ENCODE measurements around the gene VWF.

VWF gene

DNA sequence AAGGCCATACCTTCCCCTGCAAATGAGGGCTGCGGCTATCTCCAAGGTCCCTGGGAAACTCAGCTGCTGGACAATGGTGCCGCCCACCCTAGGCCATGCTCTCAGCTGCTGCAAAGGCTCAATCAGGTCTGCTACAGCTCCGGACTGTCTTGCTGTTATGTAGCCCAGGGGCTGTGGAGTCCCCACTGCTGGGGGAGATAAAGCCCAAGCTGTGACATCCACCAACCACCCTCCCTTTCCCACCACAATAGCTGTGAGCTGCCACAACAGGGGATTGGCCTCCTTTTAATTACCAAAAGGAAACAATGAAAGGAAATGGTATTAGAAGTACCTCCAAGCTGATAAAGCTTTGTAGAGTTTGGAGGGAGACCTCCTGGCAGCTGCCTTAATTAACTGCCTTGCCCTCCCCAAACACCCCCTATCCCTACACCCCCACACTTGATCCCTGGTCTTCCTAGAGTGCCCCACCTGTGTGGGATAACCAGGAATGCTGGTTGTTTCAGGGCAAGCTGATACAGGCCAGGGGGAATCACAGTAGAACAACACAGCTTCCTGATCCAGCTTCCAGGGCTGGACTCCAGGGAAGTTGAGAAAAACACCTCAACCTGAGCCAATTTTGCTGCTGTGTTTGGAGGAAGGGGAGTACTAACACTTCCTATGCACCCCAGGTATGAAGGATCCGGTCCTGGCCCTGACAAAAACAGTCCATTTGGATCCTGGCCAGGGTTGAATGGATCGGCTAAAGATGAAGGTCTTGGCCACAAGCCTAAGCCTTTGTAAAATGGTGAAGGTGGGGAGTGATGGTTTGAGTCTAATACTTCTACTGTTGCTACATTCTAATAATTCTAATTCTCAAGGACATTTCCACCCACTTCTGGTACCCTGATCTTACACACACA, at the start of gene VWF:
VWF (minus strand) TSS at position 260 of the 899 bp plus-strand sequence. CDS start 1,474 bp downstream, outside the sequence.
- TF ChIP-seq, protein P1, sequence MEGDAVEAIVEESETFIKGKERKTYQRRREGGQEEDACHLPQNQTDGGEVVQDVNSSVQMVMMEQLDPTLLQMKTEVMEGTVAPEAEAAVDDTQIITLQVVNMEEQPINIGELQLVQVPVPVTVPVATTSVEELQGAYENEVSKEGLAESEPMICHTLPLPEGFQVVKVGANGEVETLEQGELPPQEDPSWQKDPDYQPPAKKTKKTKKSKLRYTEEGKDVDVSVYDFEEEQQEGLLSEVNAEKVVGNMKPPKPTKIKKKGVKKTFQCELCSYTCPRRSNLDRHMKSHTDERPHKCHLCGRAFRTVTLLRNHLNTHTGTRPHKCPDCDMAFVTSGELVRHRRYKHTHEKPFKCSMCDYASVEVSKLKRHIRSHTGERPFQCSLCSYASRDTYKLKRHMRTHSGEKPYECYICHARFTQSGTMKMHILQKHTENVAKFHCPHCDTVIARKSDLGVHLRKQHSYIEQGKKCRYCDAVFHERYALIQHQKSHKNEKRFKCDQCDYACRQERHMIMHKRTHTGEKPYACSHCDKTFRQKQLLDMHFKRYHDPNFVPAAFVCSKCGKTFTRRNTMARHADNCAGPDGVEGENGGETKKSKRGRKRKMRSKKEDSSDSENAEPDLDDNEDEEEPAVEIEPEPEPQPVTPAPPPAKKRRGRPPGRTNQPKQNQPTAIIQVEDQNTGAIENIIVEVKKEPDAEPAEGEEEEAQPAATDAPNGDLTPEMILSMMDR (IDR thresholded peaks at IDR 0.05; ENCODE audit: low read depth, low read length) = no peak
- H3K4me3 ChIP-seq (replicated peaks in 1 of 2; ENCODE audit: low read depth in 2 of 2, low read length in 2 of 2) = no peak within 1 kb of the TSS
- no peak for DNase-seq (ENCODE audit: low read depth in 2 of 2)

DNA sequence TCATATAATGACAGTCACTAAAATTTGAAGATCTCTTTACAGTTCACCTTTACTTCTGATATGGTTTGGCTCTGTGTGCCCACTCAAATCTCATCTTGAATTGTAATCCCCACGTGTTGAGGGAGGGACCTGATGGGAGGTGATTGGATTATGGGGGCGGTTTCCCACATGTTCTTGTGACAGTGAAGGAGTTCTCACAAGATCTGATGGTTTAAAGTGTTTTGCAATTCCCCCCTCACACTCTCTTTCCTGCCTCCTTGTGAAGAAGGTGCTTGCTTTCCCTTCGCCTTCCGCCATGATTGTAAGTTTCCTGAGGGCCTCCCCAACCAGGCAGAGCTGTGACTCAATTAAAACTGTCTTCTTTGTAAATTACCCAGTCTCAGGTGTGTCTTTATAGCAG, 48.4 kb upstream of the VWF start:
- TF ChIP-seq, protein P1 (IDR thresholded peaks at IDR 0.05; ENCODE audit: low read depth, low read length) = no peak
- no peak for DNase-seq (ENCODE audit: low read depth in 2 of 2)
- no peak overlapping the region for H3K4me3 ChIP-seq (replicated peaks in 1 of 2; ENCODE audit: low read depth in 2 of 2, low read length in 2 of 2)

DNA sequence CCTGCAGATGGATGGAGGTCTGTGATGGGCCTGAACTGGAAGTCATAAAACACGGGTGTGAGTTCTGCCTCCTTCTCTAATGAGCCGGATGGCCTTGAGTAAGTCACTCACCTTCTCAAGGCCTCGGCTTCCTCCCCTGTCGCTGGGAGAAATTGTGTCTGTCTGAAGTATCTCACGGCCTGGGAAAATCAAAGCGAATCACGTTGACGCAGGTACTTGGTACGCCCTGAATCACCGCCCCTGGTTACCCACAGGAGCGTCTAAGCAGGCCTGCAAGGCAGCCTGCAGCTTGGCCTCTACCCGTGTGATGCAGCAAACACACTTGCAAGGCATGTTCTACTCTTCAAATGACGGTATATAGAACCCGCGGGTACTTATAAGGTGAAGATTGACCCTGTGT, 47.6 kb upstream of the VWF start:
- DNase-seq (ENCODE audit: low read depth in 2 of 2) = no peak
- TF ChIP-seq, protein P1 (IDR thresholded peaks at IDR 0.05; ENCODE audit: low read depth, low read length) = no peak

DNA sequence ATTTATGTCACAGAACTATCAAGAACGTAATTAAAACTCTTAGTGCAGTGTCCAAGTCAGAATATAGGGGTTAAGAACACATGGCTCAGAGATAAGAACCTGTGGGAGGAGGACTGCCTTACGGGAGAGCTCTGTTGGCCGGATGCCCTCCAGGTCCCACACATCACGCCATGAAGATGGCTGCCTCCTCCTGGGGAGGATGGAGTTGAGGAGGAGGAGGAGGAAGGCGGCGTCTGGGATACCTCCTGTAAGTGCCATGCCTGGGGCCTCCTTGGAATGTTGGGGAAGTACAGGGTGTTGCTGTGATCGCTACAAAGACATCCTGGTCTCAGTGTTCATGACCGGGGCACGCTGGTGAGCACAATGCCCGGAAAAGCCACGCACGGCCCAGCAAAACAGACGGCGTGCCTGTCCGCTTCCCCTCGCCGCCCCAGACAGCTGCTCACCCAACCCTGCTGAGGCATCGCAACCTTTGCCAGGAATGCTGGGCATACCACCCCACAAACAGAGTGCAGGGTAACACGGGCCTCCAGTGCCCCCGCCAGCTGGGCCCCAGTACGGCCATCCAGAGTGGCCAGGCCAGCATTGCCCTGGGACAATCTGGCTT, 47.0 kb upstream of the VWF start:
- peak; percentile 38 to 74 for DNase-seq (ENCODE audit: low read depth in 2 of 2)
- TF ChIP-seq, protein P1 (IDR thresholded peaks at IDR 0.05; ENCODE audit: low read depth, low read length) = no peak
- no peak overlapping the region for H3K4me3 ChIP-seq (replicated peaks in 1 of 2; ENCODE audit: low read depth in 2 of 2, low read length in 2 of 2)

More for the DNA sequence above, 47.6 kb upstream of the VWF start:
- H3K4me3 ChIP-seq (replicated peaks in 1 of 2; ENCODE audit: low read depth in 2 of 2, low read length in 2 of 2) = no peak overlapping the region

DNA sequence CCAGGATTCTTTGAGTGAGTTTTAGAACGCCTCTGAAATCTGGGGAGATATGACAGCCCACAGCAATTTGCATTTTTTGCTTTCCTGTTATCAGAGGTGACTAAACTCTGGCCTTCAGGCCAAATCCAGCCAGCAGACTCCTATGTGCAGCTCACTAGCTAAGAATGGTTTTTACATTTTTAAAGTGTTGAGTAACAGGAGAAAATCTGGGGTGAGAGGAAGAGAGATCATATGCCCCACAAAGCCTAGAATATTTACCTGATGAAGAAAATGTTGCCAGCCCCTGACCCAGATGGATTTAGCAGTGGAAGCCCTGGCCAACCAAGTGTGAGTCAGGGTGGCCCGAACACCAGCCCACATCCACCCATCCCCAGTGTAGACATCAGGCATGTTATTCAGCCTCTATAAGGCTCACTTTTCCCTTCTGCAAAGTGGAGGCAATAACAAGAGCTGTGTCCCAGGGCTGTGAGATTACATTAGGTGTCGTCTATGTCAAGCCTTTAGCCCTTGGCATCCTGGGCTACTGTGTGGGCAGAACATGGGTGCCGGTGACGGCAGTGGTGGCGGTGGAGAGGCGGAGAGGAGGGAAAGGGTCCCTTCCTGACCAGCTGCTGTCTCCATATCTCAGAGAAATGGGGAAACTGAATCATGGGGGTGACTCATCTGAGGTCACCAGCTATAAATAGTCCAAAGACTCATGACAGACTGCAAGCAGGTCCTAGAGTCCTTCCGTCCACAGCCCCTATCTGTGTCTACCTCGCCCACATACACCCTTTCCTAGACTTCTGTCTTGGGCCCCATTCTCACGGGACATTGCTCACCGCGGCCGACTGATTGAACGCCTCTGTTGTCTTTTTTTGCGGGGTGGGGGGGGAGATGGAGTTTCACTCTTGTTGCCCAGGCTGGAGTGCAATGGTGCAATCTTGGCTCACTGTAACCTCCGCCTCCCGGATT, 43.1 kb upstream of the VWF start:
- peak; percentile 96 to 98 for DNase-seq (ENCODE audit: low read depth in 2 of 2)
- TF ChIP-seq, protein P1 (IDR thresholded peaks at IDR 0.05; ENCODE audit: low read depth, low read length) = no peak
- no peak overlapping the region for H3K4me3 ChIP-seq (replicated peaks in 1 of 2; ENCODE audit: low read depth in 2 of 2, low read length in 2 of 2)

DNA sequence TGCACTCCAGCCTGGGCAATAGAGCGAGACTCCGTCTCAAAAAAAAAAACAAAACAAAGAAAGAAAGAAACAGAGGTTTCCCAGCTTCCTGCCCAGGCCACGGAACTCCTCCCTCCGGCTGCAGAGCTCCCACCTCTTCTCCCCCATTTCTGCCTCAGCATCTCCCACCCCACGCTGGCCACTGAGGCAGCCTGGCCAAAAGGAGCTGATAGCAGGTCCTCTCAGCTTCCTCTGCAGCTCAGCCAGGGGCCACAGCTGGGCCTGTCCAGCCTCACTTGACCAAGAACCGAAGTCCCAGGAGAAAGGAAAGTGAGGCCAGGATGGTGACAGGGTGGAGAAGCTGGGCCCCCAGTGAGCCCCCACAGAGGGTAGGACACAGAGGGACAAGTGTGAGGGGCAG, 42.3 kb upstream of the VWF start:
- H3K4me3 ChIP-seq (replicated peaks in 1 of 2; ENCODE audit: low read depth in 2 of 2, low read length in 2 of 2) = no peak overlapping the region
- TF ChIP-seq, protein P1 (IDR thresholded peaks at IDR 0.05; ENCODE audit: low read depth, low read length) = no peak
- no peak for DNase-seq (ENCODE audit: low read depth in 2 of 2)
